ENCODE results near the gene FXYD2.

Gene FXYD2

DNA sequence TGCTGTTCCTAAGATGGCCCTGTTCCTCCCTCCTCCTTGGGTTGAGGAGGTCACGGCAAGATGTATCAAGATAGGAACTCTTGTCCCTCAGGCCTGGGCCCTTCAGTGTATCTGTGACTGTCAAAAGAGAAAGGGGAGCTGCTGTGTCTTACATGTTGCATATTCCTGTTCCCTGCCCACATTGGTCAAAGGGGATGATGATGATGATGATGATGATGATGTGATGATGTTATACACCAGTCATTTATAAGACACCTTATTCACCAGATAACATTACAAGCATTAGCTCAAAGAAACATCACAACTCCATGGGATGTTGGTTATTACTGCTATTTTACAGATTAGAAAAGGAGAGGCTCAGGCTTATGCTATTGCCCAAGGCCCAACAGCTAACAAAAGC is 38.2 kb upstream of the FXYD2 start:
- TF ChIP-seq CTCF (conservative IDR thresholded peaks at IDR 0.05; ENCODE audit: low read depth, low read length): no peak
- DNase-seq (ENCODE audit: low read depth): no peak

GRCh38 chr11:117862019-117862725 is 37.6 kb upstream of the FXYD2 start:
- DNase-seq (ENCODE audit: low read depth): no peak
- no peak overlapping the region for H3K4me3 ChIP-seq (ENCODE audit: low read depth, low read length)
- TF ChIP-seq CTCF (conservative IDR thresholded peaks at IDR 0.05; ENCODE audit: low read depth, low read length): no peak

More for the DNA sequence above, 38.2 kb upstream of the FXYD2 start:
- H3K4me3 ChIP-seq (ENCODE audit: low read depth, low read length): no peak overlapping the region

- H3K4me3 ChIP-seq (ENCODE audit: low read depth, low read length): no peak overlapping the region
- DNase-seq (ENCODE audit: low read depth): peak; percentile 26
- TF ChIP-seq CTCF (conservative IDR thresholded peaks at IDR 0.05; ENCODE audit: low read depth, low read length): no peak
These were observed 36.8 kb upstream of the FXYD2 start for GRCh38 chr11:117861151-117862018.

GRCh38 chr11:117860139-117860538 is 35.6 kb upstream of the FXYD2 start:
- H3K4me3 ChIP-seq (ENCODE audit: low read depth, low read length): no peak overlapping the region
- DNase-seq (ENCODE audit: low read depth): no peak
- TF ChIP-seq CTCF (conservative IDR thresholded peaks at IDR 0.05; ENCODE audit: low read depth, low read length): no peak

DNA sequence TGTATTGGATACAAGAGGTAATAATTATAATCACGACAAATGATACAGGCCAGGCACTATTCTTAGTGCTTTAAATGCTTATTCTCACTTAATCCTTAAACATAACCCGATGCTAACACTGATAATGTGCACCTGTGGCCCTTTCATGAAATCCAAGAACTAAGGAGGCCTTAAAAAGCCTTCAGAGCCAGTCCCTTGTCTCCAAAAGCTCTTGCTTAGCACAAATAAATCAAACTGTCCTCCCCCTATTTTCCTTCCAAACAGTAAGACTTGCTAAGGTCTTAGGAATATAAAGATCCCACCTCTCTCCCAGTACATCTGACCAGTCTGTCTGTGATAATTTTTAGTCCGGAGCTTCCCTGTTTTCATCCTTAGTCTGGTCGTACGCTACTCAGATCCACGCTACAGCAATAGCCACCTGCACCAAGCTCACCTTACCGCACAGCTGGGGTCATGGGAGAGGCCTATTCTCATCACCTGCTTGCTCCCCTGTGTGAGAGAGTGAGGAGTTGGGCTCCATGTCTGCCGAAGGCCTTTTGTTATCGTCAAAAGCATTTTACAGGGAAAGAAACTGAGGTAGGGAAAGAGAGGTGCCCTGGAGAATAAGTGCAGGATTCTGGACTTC is 35.1 kb upstream of the FXYD2 start:
- DNase-seq (ENCODE audit: low read depth): no peak
- no peak for TF ChIP-seq CTCF (conservative IDR thresholded peaks at IDR 0.05; ENCODE audit: low read depth, low read length)
- no peak overlapping the region for H3K4me3 ChIP-seq (ENCODE audit: low read depth, low read length)

DNA sequence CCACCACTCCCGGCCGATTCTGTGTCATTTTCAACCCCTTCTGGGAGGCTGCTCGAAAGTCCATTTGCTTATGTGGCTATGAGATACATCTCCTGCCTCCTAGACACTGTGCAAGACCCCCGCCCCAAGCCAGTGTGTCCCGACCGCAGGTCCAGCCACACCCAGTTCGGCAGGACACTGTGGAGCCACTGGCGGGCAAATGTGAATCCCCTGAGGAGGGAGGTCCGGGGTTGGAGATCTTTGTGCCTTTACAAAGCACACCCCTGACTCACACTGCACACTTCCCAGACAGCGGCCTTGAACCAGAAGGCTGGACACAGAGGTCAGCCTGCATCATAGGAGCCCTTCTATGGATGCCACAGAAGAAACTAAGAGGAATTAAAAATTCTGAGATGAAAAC is 34.5 kb upstream of the FXYD2 start:
- no peak for TF ChIP-seq CTCF (conservative IDR thresholded peaks at IDR 0.05; ENCODE audit: low read depth, low read length)
- H3K4me3 ChIP-seq (ENCODE audit: low read depth, low read length): no peak overlapping the region
- DNase-seq (ENCODE audit: low read depth): no peak

All from choroid plexus epithelial cell (primary cell).